CD4-positive, alpha-beta T cell treated with Interleukin-12 subunit alpha and Interleukin-12 subunit beta, for 1 hour (primary cell): ENCODE data around the gene EOMES.
A peak's percentile ranks its signal among the peaks of the same experiment; 100 is the strongest.
"Not testable (repeated sequence)": the region's sequence is repeated elsewhere in the genome, so short reads cannot be mapped to it uniquely, and the experiment has no call there.

Experiments
- DNase-seq: peaks from one replicate; pipeline ENCODE4 v3.0.0-alpha.2; 2020

EOMES gene

DNA sequence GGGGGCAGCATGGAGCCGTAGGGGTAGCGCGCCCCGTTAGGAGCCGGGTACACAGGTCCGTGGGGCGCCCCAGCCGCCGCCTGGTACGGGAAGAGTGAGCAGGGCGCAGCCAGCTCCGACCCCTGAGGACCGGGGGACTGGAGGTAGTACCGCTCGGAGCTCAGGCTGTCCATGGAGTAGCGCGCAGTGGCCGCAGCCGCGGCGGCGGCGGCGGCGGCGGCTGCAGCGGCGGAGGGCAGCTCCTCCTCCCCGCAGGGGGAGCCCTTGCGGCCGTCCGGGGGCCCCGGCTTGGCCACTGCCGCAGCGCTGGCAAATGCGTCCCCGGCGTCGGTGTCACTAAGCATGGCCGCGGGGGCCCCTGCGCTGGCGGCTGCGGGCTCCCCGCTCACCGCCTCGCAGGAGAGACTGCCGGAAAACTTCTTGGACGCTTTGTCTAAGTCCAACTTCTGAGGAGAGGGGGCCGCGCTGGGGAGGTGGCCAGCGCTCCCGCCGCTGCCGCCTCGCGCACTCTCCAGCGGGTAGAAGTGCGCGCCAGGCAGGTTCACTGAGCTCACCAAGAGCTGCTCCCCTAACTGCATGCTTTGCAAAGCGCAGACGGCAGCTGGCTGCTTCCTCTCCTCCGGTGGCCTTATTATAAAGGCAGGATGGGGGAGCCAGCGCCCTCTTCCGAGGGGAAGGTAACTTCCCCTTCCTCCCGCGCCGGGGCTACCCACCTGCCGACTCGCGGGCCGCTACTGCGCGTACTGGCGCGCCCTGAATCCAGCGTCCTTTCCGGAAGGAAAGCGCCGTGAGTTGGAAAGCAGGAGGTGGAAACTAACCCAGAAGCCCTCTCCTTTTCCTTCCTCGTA is at the start of gene EOMES:
Gene EOMES (minus strand): TSS at position 607 of the 848 bp plus-strand sequence. CDS start 29 bp downstream, at position 578.
- DNase-seq = peak; percentile 82

DNA sequence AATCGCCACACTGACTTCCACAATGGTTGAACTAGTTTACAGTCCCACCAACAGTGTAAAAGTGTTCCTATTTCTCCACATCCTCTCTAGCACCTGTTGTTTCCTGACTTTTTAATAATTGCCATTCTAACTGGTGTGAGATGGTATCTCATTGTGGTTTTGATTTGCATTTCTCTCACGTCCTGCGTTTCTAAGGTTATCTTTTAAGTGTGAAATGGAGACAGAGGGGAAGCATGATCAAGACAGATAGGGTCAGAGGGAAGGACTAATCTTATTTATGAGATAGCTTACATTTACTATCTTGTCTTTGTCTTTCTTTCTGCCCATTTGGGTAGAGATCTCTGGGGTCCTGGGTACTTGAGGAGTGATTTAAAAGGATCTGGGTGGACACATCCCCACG is 48.3 kb upstream of the EOMES start:
- DNase-seq = not testable (repeated sequence)

DNA sequence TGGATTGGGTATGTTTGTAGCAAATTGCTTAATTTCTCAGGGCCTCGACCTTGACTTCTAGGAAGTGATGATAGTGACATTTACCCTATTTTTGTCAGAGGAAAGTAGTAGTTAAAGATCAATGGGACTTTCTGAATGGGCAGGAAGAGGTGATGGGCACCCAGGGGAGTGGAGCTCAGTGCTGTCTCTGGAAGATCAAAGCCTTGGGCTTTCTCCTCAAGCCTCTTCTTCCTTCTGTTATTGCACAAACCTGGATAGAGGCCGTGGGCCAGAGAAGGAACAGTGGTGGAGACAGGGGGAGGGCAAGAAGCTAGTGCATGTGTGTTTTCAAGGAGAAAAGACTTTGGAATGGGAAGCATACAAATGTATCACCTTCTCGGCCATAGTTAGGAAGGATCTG is 44.9 kb upstream of the EOMES start:
- no peak for DNase-seq

DNA sequence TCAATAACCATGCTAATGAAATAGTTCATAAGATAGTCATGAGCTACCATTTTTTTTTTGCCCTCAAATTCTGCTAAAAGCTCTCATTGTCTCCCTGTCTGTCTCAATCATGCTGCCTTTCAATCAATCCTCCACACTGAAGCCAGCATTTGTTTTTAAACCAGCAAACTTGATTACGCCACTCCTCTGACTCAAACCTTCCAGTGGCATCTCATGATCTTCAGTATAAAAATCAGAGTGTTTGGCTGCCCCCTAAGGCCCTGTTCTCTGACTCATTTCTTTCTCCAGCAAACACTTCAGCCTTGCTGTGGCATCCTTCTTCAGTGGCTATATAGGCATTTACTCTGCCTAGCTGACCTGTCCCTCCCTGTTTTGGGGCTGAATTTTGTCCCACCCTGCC is 36.0 kb upstream of the EOMES start:
- DNase-seq = no peak

DNA sequence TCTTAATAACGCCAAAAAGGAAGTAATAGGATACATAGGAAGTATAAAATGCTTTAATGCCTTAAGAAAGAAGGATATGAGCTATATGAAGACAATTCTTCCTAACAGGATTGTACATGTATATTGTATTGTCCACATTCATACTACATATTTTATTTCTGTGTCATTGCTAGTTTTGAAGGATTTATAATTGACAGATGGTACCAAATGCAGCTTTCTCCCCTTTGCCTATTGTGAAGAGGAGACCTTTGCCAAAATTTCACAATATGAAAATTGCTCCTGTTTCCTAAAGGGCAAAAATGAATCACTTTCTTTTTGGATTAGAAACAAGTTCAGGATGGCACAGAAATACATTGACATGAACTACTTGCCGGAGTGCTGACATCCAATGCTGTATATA is 34.8 kb upstream of the EOMES start:
- DNase-seq = no peak

DNA sequence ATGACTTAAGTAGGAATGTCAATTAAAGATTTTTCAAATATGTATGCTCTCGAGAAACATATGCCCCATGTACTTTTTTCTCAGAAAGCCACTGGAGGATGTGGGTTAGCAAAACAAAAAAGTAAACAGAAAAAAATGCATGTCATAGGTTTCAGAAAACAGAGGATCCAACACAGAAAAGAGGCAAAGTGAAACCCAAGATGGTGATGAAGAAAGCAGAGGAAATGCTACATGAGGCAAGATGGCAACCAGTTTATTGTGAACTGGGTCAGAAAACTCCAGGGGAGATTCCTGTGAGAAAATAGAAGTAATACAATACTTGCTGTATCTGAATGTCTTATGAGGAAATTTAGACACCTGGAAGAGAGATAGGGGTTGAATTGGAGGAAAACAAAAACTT is 30.8 kb upstream of the EOMES start:
- DNase-seq = no peak

DNA sequence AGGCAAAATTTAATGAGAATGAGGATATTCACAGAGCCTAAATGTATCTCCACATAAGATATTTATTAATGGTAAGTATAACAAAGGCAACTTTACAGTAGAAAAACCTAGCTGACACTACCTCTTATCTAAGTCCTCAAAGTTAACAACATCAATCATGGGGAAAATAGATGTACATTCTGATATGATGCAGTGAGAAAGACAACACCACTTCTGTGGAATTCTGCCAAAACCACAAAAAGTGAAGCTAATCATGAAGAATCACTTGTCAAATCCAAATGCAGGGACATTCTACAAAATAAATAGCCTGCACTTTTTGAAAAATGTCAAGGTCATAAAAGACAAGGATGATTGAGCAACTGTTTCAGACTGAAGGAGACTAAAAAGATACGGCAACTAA is 27.5 kb upstream of the EOMES start:
- DNase-seq = no peak

DNA sequence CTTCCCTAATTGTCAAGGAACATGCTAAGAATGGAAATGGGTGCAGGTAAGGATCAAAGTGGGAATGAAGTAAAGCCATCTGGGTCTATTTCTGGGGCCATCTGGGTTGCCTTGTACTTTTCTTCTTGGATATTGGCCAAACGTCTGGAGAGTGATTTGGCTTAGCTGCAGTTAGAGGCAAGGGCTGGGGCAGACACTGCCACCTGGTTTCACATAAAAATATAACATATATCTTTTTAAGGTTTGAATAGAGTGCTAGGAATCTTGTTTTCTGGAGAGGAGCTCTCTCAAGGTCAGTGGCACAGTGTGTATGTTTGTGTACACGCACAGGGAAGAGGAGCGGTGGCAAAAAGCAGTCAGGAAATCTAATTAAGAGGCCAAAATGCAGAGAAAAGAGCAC is 24.7 kb upstream of the EOMES start:
- no peak for DNase-seq

DNA sequence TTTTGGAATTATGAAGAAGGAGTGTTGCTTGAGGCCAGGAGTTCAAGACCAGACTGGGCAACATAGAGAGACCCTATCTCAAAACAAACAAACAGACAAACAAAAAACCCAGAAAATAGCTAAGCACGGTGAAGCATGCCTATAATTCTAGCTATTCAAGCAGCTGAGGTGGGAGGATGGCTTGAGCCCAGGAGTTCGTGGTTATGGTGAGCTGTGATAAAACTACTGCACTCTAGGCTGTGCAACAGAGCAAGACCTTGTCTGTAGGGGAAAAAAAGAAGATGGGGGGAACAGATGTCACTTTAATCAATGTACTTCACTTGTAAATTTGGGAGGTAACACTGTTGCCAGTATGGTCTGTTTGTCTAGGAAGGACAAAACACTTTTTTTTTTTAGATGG is 18.7 kb upstream of the EOMES start:
- no peak for DNase-seq

DNA sequence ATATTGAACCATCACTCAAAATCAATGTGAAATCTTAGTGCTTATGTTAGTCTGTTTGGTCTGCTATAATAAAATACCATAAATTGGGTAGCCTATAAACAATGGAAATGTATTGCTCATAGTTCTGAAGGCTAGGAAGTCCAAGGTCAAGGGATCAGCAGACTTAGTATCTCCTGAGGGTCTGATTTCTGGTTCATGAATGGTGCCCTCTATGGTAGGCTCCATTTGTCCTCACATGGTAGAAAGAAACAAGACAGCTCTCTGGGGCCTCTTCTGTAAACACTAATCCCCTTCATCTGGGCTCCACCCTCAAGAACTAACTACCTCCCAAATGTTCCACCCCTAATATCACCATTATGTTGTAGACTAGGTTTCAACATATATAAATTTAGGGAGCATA is 15.0 kb upstream of the EOMES start:
- DNase-seq = no peak

DNA sequence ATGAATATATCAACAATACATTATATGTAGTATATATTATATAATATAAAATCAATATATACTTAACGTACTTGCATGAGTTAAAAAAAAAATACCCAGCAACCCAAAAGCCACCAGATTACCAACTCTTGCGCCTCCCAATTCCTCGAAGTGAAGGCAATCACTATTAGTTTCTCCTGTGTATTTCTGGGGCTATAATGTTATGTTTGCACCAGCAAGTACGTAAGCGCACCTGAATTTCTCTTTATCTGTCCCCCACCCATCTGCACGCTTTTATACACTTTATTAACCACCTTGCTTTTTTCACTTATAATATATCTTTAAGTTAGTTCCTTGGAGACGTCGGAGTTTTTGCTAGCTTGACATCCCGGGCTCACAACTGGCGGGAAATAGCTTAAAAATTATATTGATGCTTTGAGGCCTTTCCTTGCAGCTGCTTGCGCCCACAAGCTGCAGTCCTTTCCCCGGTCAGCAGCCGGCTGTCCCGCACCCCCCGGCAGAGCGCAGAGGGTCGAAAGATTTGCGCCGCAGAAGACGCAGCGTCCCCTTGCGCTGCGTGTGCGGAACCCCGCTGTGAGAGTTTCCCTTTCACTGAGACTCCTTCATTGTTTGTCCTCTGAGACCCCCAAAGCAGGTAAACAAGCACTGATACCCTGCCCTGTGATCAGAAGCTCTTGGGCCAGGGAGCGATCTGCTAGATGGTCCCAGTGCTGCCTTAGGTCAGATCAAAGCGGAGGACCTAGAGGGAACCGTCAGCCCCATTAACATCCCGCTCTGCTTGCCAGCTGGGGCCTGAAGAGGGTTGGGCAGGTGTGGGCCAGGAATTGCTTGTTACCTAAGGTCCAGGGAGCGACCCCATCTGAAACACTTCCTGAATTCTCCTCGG is 8.9 kb upstream of the EOMES start:
- DNase-seq = no peak

DNA sequence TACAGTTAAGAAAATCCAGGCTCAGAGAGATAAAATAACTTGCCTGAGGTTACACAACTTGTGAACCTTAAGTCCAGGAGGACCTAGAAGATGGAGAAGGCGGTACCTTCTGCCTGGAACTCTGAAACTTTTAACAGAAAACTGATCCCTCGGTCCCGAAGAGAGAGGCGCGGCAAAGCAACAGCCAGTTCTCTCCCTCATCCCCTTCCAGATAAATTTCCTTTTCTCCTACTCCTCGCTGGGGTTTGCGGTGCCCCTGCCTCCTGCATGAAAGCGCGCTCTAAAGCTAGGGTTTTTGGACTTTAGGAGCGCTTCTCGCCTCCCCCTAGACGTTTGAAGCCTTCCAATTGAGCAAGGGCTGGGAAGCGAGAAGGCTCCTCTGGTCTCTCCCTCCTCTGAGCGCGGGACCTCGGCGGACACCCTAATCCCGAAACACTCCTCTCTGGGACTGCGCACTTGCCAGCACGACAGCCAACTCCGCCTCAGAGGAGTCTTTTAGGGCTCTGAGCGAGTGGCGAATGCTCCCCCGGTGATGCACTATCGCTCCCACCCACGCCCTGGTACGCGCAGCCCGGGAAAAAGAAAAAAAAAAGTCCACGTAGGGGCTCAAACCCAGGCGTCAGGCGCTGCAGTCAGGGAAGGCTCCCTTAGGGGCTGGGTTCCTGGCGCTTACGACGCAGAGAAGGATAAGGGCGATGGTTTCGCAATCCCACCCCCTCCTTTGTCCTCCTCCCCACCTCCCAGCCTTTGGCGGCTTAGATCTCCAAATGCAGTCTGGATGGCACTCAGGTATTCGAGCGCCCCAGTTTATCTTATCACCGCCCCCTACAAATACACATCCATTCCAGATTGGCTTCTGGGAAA is 7.9 kb upstream of the EOMES start:
- no peak for DNase-seq

DNA sequence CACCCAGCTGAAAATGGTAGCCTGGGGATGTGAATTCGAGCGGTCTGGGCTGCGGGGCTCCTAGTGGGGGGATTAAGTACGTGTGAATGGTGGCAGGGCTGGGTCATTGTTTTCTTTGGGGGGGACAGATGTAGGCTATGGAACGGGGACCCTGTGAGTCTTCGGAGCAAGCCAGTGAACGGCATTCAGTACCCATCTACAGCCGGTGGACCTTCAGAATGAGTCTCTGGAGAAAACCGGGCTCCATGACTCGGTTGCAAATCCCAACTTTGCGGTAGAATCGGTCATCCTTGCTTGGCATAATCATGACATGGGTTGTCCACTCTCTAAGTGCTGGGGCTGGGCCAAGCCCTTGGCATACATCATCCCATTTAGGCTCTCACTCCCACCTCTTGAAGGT is 7.2 kb upstream of the EOMES start:
- no peak for DNase-seq

DNA sequence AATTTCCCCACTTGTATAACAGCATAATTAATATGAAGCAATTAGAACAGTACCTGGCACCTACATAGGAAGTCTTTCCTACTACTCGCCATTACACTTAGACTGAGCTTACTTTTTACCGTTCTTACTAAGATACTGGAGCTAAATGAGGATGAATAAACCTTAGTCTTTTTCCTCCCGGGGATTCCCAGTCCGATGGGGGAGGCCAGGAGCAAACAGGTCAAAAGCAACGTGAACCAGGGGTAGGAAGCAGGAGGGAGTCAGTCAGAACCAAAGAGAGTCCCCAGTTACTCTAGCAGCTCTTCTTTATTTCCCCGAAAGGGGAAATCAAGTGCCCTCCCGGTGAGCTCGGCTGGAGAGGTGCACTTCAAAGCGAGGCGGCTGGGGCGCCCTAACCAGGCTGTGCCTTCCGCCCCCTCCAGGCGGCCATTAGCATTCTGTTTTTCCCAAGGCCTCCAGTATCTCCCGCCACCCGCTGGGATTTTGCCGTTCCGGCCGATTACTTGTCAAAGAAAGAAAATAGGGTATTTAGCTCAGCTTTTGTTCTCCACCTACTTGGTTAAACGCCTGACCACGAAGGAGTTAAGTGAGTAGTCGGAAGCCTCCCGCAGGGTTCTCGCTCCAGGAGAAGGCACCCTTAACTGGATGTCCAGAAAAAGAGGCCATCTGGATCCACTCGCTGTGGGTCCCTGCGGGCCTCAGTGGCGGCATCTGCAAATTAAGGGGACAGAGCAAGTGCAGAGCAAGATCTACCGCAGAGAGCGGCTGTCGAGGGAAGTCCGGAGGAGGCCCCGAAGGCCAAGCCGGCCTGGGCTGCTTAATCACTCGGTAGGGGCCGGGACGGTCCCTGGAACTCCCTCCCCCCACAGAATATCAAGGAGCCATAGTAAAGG is 6.3 kb upstream of the EOMES start:
- no peak for DNase-seq

DNA sequence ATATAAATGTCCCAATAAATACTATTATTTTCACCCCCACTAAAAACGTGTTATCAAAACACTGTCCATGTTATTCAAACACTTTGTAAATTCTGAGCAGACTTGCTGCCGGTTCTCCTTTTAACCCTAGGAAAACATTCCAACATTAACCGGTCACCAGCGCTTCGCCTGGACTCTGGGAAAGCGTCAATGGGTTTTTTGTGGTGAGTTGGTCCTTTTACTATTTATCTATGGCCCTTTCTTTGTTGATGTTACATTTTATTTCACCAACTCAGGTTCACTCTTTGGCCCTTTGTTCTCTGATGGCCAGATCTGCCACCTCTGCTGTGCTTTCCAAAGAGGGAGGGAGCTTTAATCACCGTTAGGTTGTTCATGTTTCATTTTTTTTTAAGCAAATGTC is 4.1 kb upstream of the EOMES start:
- no peak for DNase-seq

DNA sequence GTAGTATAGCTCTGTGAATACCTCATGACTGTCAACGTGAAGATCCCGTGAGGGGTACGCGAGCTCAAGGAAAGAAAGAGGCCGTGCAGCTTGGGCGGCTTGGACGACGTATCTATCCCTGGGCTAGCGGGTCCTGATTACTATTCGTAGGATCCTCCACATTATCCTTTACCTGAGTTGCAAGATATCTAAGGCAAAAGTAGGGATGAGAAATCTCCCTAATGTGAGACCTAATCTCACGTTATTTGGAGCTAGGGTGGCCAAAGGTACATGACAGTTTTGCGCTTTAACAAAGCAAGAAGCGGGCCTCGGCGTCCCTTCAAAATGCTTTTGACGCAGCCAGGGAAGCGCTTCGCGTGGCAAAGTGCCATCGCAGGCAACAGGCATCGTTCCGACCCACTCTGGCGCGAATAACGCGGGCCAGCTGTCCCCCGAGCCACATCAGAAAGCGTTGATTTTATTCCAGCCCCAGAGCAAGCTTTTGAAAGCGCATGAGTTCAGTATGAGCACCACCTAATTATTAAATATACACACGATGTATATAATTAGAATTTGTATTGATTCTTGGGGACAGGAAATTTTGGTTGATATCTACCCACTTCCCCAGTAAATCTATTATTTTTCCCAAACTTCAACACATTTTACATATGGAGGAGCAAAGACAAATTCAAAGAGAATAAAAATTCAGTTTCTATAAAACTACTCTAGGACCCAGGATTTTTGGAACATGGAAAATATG is 2.5 kb upstream of the EOMES start:
- DNase-seq = no peak

DNA sequence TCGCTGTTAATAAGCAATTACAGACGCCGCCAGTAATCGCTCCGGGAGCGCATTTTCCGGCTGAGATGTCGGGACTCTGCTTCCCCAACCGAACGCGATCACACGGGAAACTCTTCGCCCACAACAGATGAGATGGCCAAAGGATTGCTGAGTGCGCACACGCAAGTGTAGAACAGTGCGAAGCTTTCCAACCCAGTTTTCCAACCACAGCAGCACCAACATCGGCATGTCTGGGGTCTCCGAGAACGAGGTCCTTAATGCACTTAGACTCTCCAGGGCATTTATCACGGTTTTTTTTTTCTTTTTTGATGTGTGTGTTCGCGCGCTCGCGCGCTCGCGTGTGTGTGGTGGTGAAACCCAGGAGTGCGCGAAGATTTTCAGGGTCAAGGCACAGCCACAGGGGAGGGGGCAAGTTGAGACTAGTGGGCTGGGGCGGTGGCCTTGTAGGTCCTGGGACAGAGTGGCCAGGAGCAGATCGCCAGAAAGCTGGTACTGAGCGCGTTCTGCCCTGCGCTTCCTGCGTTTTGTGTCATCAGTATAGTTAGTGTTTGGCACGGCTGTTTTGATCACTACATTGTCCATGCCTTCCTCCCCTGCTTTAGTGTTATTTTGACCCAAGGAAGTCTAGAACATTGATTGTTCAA is 1.8 kb upstream of the EOMES start:
- no peak for DNase-seq

DNA sequence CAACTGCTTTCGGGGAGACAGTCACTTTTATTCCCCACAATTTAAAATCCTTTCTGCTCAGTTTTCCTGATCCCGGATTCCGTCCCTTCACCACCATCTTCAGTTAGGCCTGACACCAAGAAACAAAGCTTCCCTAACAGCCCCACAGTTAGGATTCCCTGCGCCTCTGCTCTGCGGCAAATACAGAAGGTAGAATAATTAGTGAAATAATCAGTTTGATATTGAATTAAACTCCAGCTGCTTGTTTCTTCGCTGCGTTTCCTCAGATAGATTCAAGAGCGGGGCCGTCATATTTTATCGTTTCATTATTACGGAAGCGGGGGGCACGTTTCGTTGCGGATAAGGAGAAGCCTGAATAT is 1.3 kb upstream of the EOMES start:
- no peak for DNase-seq

DNA sequence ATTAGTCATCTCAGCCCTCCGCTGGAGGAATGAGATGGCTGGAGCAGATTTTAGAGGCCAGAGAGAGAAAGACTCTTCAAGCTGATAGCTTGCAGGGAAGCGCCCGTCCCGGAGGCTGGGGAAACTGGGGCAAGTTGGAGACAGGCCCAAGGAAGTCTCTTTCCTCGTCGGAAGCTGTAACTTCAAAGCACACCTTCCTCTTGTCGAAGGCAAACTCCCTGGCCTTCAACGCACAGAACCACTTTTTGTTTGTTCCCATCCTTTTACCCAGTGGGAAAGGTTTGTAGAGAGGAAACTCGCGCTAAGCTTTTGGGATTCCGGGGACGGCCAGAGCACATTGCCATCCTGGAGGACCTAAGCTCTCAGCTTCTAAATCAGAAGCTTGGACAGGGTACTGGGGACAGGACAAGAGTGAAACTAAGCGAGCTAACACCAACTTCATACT is 900 bp upstream of the EOMES start:
- no peak for DNase-seq

DNA sequence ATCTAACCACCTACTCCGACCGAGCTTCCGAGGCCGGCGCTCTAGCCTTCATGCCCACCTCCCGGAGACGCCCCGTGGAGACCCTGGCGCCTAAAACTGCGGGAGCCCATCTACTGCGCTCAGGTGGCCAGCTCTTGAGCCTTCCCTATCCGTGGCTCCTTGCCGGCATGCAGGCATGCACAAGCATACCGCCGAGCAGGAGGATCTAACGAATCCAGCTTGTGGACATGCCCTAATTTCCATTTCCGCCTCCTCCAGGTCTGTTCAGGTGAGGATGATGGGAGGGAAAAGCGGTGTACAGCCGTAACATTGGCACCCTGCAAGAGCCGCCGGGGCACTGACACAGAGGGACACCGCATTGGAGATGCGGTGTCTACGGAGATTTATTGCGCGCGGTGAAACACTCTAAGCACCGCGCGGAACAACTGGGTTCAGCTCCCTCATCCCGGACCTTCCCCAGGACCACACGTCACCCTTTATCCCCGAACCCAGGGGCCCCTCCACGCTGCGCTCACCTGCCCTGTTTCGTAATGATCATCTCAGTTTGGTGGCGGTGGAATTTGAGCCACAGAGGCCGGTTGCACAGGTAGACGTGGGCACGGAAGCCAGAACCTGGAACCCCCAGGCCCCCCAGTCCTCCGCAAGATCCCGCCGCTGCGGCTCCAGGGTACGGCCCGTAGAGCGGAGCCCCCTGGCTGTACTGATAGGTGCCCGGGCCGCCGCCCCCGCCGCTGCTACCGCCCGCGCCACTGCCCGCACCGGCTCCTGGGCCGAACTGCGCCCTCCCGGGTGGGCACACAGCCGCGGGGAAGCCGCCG is 1.0 kb downstream of the EOMES start:
- DNase-seq = peak; percentile 23
